ENCODE measurements around the gene FLNC.
A peak's percentile ranks its signal among the peaks of the same experiment; 100 is the strongest.

The FLNC gene

GRCh38 chr7:128883622-128884448 is 53.6 kb downstream of the FLNC start:
- no peak overlapping the region for H3K27ac Mint-ChIP-seq
- H3K27me3 Mint-ChIP-seq = peaks cover 1% of the 10 kb centered on the region
- H3K4me1 Mint-ChIP-seq = peaks cover 5% of the 10 kb centered on the region
- no peak overlapping the region for H3K4me3 Mint-ChIP-seq
- no peaks in the 10 kb centered on the region for H3K36me3 Mint-ChIP-seq
- H3K9me3 Mint-ChIP-seq = no peaks in the 10 kb centered on the region

- H3K27me3 Mint-ChIP-seq = peaks cover 3% of the 10 kb centered on the region
- H3K36me3 Mint-ChIP-seq = no peaks in the 10 kb centered on the region
- no peaks in the 10 kb centered on the region for H3K9me3 Mint-ChIP-seq
- no peak overlapping the region for H3K4me3 Mint-ChIP-seq
- peaks cover 5% of the 10 kb centered on the region for H3K4me1 Mint-ChIP-seq
- no peak overlapping the region for H3K27ac Mint-ChIP-seq
These were observed 54.6 kb downstream of the FLNC start for GRCh38 chr7:128884561-128885369.

GRCh38 chr7:128885370-128886187 is 55.4 kb downstream of the FLNC start:
- Mint-ChIP-seq H3K4me1 (peaks cover 5% of the 10 kb centered on the region), H3K27me3 (peaks cover 7% of the 10 kb centered on the region), H3K9me3 (no peaks in the 10 kb centered on the region), H3K4me3 (no peak overlapping the region), H3K27ac (no peak overlapping the region), H3K36me3 (no peaks in the 10 kb centered on the region)

GRCh38 chr7:128886391-128887168 is 56.4 kb downstream of the FLNC start:
- no peak overlapping the region for H3K4me3 Mint-ChIP-seq
- H3K4me1 Mint-ChIP-seq = peaks cover 5% of the 10 kb centered on the region
- H3K27ac Mint-ChIP-seq = no peak overlapping the region
- H3K36me3 Mint-ChIP-seq = no peaks in the 10 kb centered on the region
- H3K27me3 Mint-ChIP-seq = peaks cover 7% of the 10 kb centered on the region
- no peaks in the 10 kb centered on the region for H3K9me3 Mint-ChIP-seq

- H3K9me3 Mint-ChIP-seq = no peaks in the 10 kb centered on the region
- H3K27me3 Mint-ChIP-seq = peaks cover 10% of the 10 kb centered on the region
- H3K4me3 Mint-ChIP-seq = no peak overlapping the region
- no peaks in the 10 kb centered on the region for H3K36me3 Mint-ChIP-seq
- H3K27ac Mint-ChIP-seq = no peak overlapping the region
- peaks cover 5% of the 10 kb centered on the region for H3K4me1 Mint-ChIP-seq
These were observed 57.2 kb downstream of the FLNC start for GRCh38 chr7:128887169-128888038.

- no peak overlapping the region for H3K4me3 Mint-ChIP-seq
- no peaks in the 10 kb centered on the region for H3K9me3 Mint-ChIP-seq
- H3K4me1 Mint-ChIP-seq = peaks cover 5% of the 10 kb centered on the region
- no peak overlapping the region for H3K27ac Mint-ChIP-seq
- H3K36me3 Mint-ChIP-seq = no peaks in the 10 kb centered on the region
- H3K27me3 Mint-ChIP-seq = peaks cover 11% of the 10 kb centered on the region
These were observed 58.0 kb downstream of the FLNC start for GRCh38 chr7:128888039-128888755.

- H3K36me3 Mint-ChIP-seq = no peaks in the 10 kb centered on the region
- no peak overlapping the region for H3K27ac Mint-ChIP-seq
- H3K27me3 Mint-ChIP-seq = peaks cover 11% of the 10 kb centered on the region
- H3K9me3 Mint-ChIP-seq = no peaks in the 10 kb centered on the region
- H3K4me3 Mint-ChIP-seq = no peak overlapping the region
- no peaks in the 10 kb centered on the region for H3K4me1 Mint-ChIP-seq
These were observed 58.5 kb downstream of the FLNC start for GRCh38 chr7:128888756-128889095.

- no peak overlapping the region for H3K4me3 Mint-ChIP-seq
- no peaks in the 10 kb centered on the region for H3K4me1 Mint-ChIP-seq
- no peak overlapping the region for H3K27ac Mint-ChIP-seq
- H3K27me3 Mint-ChIP-seq = peaks cover 11% of the 10 kb centered on the region
- H3K9me3 Mint-ChIP-seq = no peaks in the 10 kb centered on the region
- H3K36me3 Mint-ChIP-seq = no peaks in the 10 kb centered on the region
These were observed 58.9 kb downstream of the FLNC start for GRCh38 chr7:128889121-128889520.

- Mint-ChIP-seq H3K36me3 (no peaks in the 10 kb centered on the region), H3K27ac (no peak overlapping the region), H3K4me1 (no peaks in the 10 kb centered on the region), H3K9me3 (no peaks in the 10 kb centered on the region), H3K4me3 (no peak overlapping the region), H3K27me3 (peaks cover 11% of the 10 kb centered on the region)
These were observed 60.3 kb downstream of the FLNC start for GRCh38 chr7:128890306-128891109.

- H3K4me3 Mint-ChIP-seq = peak overlapping the region; percentile 13
- no peaks in the 10 kb centered on the region for H3K4me1 Mint-ChIP-seq
- H3K9me3 Mint-ChIP-seq = no peaks in the 10 kb centered on the region
- H3K27ac Mint-ChIP-seq = no peak overlapping the region
- no peaks in the 10 kb centered on the region for H3K36me3 Mint-ChIP-seq
- H3K27me3 Mint-ChIP-seq = peaks cover 10% of the 10 kb centered on the region
These were observed 61.1 kb downstream of the FLNC start for GRCh38 chr7:128891110-128891941.

- peaks cover 10% of the 10 kb centered on the region for H3K27me3 Mint-ChIP-seq
- H3K4me1 Mint-ChIP-seq = no peaks in the 10 kb centered on the region
- no peaks in the 10 kb centered on the region for H3K9me3 Mint-ChIP-seq
- no peaks in the 10 kb centered on the region for H3K36me3 Mint-ChIP-seq
- H3K27ac Mint-ChIP-seq = no peak overlapping the region
- H3K4me3 Mint-ChIP-seq = peak overlapping the region; percentile 13
These were observed 61.7 kb downstream of the FLNC start for GRCh38 chr7:128891942-128892269.

- Mint-ChIP-seq H3K36me3 (no peaks in the 10 kb centered on the region), H3K27ac (no peak overlapping the region), H3K4me3 (no peak overlapping the region), H3K9me3 (no peaks in the 10 kb centered on the region), H3K27me3 (peaks cover 10% of the 10 kb centered on the region), H3K4me1 (no peaks in the 10 kb centered on the region)
These were observed 62.5 kb downstream of the FLNC start for GRCh38 chr7:128892521-128893250.
